Measurements from ENCODE around the gene ZSCAN5B.
"Not testable (repeated sequence)": the region's sequence is repeated elsewhere in the genome, so short reads cannot be mapped to it uniquely, and the experiment has no call there.

The ZSCAN5B gene

DNA sequence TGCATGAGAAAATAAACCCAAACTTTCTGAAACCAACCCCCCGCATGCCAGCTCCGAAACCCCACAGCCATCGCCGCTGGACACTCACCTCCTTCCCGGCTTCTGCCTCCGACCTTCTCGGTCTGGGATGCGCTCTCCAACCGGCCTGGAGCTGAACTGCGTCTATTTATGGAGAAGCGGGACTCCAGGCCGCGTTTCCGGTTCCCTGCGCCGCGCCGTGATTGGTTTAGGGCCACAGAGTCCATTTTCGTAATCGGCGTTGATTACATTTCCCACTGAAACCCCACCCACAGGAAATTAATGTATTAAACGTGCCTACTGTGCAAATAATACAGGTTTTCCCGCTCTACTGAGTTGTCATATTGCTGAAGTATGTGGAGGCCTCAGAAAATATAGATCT lies at the start of gene ZSCAN5B:
Gene ZSCAN5B (minus strand): TSS at position 138 of the 400 bp plus-strand sequence. CDS start 4,731 bp downstream, outside the sequence.
- not testable (repeated sequence) for DNase-seq (ENCODE audit: low read depth in 2 of 2)

GRCh38 chr19:56245764-56246163 lies 48.2 kb upstream of the ZSCAN5B start:
- DNase-seq (ENCODE audit: low read depth in 2 of 2), result not testable (repeated sequence)

- DNase-seq (ENCODE audit: low read depth in 2 of 2), result no peak
Observed at GRCh38 chr19:56245121-56245740, 47.6 kb upstream of the ZSCAN5B start.

GRCh38 chr19:56223481-56223880 lies 25.9 kb upstream of the ZSCAN5B start:
- DNase-seq (ENCODE audit: low read depth in 2 of 2), result no peak

GRCh38 chr19:56222901-56223300 lies 25.3 kb upstream of the ZSCAN5B start:
- no peak for DNase-seq (ENCODE audit: low read depth in 2 of 2)

DNA sequence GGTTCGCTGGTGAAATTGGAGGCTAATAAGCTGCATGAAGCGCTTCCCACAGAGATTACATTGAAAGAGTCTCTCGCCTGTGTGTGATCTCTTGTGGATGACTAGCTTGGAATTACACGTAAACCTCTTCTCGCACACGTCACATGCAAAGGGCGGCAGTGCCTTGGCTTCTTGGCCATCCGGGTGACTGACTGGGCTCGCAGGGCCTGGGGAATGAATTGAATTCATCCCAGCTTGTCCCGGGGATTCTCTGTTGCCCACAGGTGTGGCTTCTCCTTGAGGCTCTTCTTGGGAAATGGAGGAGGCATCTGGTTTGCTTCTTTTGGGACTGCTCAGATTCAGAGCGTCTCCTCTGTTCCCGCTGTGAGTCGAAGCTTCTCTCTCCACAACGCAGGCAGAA lies 24.3 kb upstream of the ZSCAN5B start:
- DNase-seq (ENCODE audit: low read depth in 2 of 2), result no peak

DNA sequence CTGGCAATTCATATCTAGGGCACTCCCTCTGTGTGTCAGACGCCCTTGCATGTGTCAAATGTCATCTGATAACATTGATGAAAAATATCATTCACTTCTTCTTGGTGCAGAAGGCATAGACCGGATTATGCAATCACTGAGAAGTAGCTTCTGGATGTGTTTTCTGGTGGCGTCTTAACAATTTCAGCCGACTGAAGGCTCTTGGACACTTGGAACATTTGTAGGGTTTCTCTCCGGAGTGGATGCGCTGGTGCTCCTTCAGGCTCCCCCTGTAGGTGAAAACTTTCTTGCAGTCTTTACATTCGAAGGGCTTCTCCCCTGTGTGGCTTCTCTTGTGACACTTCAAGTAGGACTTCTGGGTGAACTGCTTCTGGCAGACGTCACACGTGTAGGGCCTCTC lies 23.9 kb upstream of the ZSCAN5B start:
- DNase-seq (ENCODE audit: low read depth in 2 of 2), result not testable (repeated sequence)

- DNase-seq (ENCODE audit: low read depth in 2 of 2), result no peak
Observed at GRCh38 chr19:56218961-56219360, 21.4 kb upstream of the ZSCAN5B start.

DNA sequence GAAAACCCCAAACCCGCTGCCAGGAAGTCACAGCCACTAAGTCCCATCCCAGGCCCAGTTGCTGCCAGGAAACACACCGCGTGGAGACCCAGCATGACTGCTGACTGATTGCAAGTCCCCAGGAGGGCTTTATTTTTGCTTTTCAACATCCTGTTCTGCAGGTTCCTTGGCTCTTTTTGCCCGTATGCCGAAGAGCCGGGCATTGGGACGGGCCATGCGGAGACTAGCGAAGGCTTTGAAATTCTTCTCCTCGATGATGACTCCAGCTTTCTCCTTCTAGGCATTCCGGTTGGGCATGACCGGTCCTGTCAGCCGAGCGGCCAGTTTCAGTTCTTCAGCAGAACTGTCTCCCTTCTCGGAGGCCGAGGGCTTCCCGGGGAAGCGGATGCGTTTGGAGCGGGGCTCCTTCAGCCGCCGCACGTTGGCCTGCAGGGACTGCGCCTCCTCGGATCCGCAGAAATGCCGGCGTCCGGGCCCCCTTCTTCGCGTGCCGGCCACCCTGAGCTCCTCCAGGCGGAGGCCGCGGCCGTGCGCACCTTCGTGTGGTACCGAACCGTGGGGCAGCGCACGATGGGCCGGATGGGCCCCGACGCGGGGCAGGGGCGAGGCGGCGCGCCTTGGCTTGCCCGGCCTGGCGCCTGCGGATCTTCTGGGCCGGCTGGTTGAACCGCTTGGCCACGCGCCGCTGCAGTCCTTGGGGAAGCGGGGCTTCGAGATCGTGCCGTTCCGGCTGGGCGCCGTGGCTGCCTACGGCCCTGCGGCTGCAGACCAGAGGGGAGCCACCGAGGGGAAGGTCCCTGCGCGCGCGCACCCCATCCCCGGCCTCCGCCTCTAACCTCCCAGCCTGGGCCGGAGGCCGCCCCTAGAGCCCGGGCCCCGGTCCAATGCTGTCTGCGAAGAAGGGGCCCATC lies 19.7 kb upstream of the ZSCAN5B start:
- DNase-seq (ENCODE audit: low read depth in 2 of 2), result no peak

DNA sequence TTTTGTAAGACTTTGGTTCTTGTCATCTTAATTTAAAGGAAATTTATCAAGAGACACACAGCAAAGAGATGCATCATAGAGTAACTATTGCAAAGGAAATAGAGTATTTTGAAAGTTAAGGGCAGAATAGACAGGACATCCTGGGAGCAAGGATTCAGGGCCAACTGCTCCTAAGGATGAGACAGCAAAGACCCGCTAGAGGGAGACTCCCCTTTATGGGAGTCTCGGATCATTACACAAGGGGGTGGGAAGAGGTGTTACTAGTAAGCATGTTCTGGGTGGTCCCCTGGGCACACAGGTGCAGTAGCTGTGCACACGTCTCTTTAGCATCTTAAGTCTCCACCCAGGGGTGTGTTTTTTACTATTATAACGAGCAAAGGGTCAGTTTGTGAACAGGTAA lies 14.1 kb upstream of the ZSCAN5B start:
- DNase-seq (ENCODE audit: low read depth in 2 of 2), result no peak

DNA sequence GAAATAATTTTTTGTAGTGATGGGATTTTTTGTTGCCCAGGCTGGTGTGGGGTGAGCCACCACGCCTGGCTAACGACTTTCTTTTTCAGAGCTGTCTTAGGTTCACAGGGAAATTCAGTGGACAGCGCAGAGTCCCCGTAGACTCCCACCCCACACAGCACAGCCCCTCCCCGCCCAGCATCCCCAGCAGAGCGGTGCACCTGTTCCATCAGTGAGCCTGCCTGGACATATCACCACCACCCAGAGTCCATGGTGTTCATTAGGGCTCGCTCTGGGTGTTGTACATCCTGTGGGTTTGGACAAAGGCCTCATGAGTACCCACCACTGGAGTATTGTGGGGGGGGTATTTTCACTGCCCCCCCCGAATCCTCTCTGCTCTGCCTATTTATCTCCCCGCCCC lies 12.5 kb upstream of the ZSCAN5B start:
- not testable (repeated sequence) for DNase-seq (ENCODE audit: low read depth in 2 of 2)

GRCh38 chr19:56209091-56209490 lies 11.5 kb upstream of the ZSCAN5B start:
- no peak for DNase-seq (ENCODE audit: low read depth in 2 of 2)

DNA sequence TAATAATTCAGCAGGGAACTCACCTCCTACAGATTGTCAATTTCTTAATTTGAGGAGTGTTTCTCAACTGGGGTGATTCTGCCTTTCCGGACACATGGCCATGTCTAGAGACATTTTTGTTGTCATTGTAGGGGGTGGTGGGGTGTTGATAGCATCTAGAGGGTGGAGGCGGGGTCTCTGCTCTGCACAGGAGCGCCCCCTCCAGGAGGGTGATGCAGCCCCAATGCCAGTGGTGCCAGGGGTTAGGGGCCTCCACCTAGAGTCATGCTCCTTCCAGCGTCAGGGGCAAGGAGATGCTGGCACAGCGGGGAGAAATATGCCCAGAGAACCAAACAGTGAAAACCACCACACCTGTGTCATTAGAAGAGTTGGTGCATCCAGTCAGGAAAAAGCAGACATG lies 10.0 kb upstream of the ZSCAN5B start:
- DNase-seq (ENCODE audit: low read depth in 2 of 2), result not testable (repeated sequence)

DNA sequence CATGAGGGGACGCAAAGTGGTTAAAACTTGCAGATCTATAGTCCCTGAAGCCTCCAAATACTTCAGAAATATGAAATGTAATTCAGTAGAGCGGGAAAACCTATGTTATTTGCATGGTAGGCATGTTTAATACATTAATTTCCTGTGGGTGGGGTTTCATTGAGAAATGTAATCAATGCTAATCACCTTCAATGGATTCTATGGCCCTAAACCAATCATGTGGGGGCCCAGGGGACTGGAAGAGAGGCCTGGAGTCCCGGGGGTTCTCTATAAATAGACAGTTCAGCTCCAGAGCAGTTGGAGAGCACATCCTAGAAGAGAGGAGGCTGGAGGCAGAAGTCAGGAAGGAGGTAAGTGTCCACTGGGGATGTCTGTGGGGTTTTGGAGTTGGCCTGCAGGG lies 4.4 kb upstream of the ZSCAN5B start, which contains the start of gene ZSCAN5C:
Gene ZSCAN5C (plus strand): TSS at position 301 of the 400 bp plus-strand sequence. CDS start 3,641 bp downstream, outside the sequence.
- DNase-seq (ENCODE audit: low read depth in 2 of 2), result no peak

DNA sequence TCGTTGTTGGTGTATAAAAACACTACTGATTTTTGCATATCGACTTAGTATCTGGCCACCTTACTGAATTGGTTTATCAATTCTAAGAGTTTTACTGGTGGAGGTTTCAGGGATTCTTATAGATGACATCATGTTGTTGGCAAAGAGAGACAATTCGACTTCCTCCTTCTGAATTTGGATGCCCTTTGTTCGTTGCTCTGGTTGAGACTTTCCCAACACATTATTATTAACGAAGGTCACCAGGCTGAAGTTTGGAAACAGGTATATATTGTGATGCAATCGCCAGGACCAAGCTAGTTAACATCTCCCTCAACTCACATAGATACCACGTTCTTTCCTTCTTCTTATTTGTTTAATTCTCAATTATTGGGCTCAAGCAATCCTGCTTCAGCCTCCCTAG lies 2.1 kb upstream of the ZSCAN5B start:
- no peak for DNase-seq (ENCODE audit: low read depth in 2 of 2)

- no peak for DNase-seq (ENCODE audit: low read depth in 2 of 2)
Observed at GRCh38 chr19:56193981-56194640, 3.5 kb downstream of the ZSCAN5B start.

GRCh38 chr19:56191711-56192110 lies 5.9 kb downstream of the ZSCAN5B start:
- DNase-seq (ENCODE audit: low read depth in 2 of 2), result no peak

DNA sequence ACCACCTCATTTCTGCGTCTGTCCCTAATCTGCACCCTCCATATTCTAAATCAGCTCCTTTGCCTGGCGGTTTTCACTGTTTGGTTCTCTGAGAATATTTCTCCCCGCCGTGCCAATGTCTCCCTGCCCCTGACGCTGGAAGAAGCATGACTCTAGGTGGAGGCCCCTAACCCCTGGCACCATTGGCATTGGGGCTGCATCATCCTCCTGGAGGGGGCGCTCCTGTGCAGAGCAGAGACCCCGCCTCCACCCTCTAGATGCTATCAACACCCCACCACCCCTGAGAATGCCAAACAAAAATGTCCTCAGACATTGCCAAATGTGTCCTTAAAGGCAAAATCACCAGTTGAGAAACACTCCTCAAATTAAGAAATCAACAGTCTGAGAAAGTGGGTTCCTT lies 6.5 kb downstream of the ZSCAN5B start:
- DNase-seq (ENCODE audit: low read depth in 2 of 2), result no peak

DNA sequence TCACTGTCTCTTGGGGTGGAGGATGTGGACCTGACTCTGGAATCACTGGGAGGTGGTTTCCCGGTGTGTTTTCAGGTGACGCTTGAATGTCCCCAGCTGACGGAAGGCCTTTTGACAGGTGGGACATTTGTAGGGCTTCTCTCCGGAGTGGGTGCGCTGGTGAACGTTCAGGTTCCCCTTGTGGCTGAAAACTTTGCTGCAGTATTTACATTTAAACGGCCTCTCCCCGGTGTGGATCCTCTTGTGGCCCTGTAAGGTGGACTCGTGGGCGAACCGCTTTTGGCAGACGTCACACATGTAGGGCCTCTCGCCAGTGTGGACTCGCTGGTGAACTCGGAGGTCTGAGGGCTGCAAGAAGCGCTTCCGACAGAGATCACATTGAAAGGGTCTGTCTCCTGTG lies 7.8 kb downstream of the ZSCAN5B start:
- DNase-seq (ENCODE audit: low read depth in 2 of 2), result no peak

DNA sequence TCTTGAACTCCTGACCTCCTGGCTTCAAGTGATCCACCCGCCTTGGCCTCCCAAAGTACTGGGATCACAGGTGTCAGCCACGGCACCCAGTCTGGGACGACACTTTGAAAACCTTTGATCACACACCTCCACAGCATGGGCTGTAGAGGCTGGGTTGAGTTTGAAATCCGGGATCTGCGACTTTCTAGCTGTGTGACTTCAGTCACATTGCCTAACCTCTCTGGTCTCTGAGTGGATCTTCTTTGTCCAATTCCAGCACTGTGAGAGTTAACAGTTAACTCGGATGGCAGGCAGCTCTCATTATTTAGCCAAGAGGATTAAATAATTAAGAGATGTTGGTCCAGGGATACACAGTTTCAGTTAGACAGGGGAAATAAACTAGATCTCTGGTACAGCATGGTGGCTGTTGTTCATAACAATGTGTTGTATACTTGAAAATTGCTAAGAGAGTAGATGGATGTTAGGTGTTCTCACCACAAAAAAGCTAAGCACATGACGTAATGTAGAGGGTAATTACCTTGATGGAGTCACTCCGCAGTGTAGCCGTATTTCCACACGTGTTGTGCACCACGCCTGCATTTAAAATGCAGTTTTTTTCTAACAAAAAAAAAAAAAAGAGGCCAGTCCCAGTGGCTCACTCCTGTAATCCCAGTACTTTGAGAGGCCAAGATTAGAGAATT lies 19.9 kb downstream of the ZSCAN5B start:
- DNase-seq (ENCODE audit: low read depth in 2 of 2), result no peak

GRCh38 chr19:56176881-56177280 lies 20.7 kb downstream of the ZSCAN5B start:
- no peak for DNase-seq (ENCODE audit: low read depth in 2 of 2)

DNA sequence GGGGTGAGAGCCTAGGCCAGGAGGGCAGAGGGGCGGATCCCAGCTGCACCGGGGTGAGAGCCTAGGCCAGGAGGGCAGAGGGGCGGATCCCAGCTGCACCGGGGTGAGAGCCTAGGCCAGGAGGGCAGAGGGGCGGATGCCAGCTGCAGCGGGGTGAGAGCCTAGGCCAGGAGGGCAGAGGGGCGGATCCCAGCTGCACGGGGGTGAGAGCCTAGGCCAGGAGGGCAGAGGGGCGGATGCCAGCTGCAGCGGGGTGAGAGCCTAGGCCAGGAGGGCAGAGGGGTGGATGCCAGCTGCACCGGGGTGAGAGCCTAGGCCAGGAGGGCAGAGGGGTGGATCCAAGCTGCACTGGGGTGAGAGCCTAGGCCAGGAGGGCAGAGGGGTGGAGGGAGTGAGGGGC lies 21.3 kb downstream of the ZSCAN5B start:
- not testable (repeated sequence) for DNase-seq (ENCODE audit: low read depth in 2 of 2)

All from stimulated activated CD8-positive, alpha-beta memory T cell treated with anti-CD3 and anti-CD28 coated beads, Interleukin-15, amount 100 ng/mL, for 48 hours (primary cell).